ENCODE measurements around the gene CCL7. TPM values are rescaled to one million over a fixed set of nuclear protein-coding genes. Genes with fewer than 3 reads are reported as not detected.
A peak's percentile ranks its signal among the peaks of the same experiment; 100 is the strongest.

CCL7 gene
- total and polyA plus RNA-seq, 2 of the 4 experiments (the other 2 are of a cell fraction), result 0.18 to 0.58 TPM

DNA sequence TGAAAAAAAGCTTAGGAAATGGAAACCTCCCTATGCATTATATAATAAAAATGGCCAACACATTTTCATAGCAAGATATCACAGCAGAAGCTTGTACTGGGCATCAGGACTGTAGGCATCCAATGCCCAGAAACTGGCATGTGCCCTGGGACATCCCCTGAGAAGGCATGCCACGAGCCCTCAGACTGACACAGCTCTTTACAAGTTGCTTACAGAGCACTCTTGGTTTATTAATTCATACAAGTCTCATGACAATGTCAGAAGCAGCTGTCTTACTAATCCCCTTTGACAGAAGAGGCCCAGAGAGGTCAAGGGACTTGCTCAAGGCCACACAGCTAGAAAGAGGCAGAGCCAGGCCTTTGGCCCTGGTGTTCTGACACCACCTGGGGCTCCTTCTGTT is 20.5 kb upstream of the CCL7 start:
- TF ChIP-seq, protein P1, sequence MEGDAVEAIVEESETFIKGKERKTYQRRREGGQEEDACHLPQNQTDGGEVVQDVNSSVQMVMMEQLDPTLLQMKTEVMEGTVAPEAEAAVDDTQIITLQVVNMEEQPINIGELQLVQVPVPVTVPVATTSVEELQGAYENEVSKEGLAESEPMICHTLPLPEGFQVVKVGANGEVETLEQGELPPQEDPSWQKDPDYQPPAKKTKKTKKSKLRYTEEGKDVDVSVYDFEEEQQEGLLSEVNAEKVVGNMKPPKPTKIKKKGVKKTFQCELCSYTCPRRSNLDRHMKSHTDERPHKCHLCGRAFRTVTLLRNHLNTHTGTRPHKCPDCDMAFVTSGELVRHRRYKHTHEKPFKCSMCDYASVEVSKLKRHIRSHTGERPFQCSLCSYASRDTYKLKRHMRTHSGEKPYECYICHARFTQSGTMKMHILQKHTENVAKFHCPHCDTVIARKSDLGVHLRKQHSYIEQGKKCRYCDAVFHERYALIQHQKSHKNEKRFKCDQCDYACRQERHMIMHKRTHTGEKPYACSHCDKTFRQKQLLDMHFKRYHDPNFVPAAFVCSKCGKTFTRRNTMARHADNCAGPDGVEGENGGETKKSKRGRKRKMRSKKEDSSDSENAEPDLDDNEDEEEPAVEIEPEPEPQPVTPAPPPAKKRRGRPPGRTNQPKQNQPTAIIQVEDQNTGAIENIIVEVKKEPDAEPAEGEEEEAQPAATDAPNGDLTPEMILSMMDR (conservative IDR thresholded peaks at IDR 0.05; ENCODE audit: low read depth, low read length), result no peak
- TF ChIP-seq RAD21 (IDR thresholded peaks at IDR 0.05; ENCODE audit: low read length), result no peak
- no peak for TF ChIP-seq BHLHE40 (IDR thresholded peaks at IDR 0.05; ENCODE audit: low read depth, low read length)
- TF ChIP-seq POLR2A (IDR thresholded peaks at IDR 0.05; ENCODE audit: low read depth, low read length), result no peak
- TF ChIP-seq, protein P2, sequence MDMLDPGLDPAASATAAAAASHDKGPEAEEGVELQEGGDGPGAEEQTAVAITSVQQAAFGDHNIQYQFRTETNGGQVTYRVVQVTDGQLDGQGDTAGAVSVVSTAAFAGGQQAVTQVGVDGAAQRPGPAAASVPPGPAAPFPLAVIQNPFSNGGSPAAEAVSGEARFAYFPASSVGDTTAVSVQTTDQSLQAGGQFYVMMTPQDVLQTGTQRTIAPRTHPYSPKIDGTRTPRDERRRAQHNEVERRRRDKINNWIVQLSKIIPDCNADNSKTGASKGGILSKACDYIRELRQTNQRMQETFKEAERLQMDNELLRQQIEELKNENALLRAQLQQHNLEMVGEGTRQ (IDR thresholded peaks at IDR 0.05; ENCODE audit: low read depth, low read length), result no peak
- no peak for TF ChIP-seq MXI1 (IDR thresholded peaks at IDR 0.05; ENCODE audit: borderline replicate concordance, low read depth, low read length)
- no peak for TF ChIP-seq RCOR1 (IDR thresholded peaks at IDR 0.05; ENCODE audit: insufficient replicate concordance, low read length)
- in situ Hi-C loops (cut with MboI; ENCODE audit: low sequenced_read_pairs), result loop anchor here (5.0 kb wide), 1 partner anchor 58 kb away; no protein-coding TSS in a partner anchor
- H2AK9ac ChIP-seq (replicated peaks; ENCODE audit: low read depth, low read length, poor library complexity), result no peak overlapping the region
- no peak overlapping the region for H3K14ac ChIP-seq (replicated peaks; ENCODE audit: low read depth, low read length)
- DNase-seq (no peak), ATAC-seq (ENCODE audit: low read depth) (no peak)
- H2AFZ ChIP-seq (replicated peaks; ENCODE audit: low read length, poor library complexity), result no peak overlapping the region
- ChIA-PET POLR2A (ENCODE audit: unreplicated experiment) (no interaction called here), CTCF (interaction anchor here (0.8 to 1.4 kb wide), 2 partner anchors 57 to 78 kb away, joined by 3 read pairs; no protein-coding TSS in a partner anchor)
- H3K4me2 ChIP-seq (ENCODE audit: low read depth, low read length), result no peak overlapping the region
- H3K27me3 ChIP-seq (ENCODE audit: control insufficient read depth, insufficient read depth, low read length), result no peaks in the 10 kb centered on the region
- no TSS peak for BruUV-seq (replicated peaks)
- no peak overlapping the region for H3K4me3 ChIP-seq (ENCODE audit: insufficient read depth, low read depth, low read length)
- H3K23ac ChIP-seq (ENCODE audit: low read depth, low read length), result no peak overlapping the region; the same call in 1 of the 2 replicates
- no peaks in the 10 kb centered on the region for H3K36me3 ChIP-seq (ENCODE audit: control insufficient read depth, insufficient read depth, low read length)
- no peaks in the 10 kb centered on the region for H4K20me1 ChIP-seq (ENCODE audit: insufficient read depth, low read length)
- peak overlapping the region; percentile 77 for H2BK5ac ChIP-seq (ENCODE audit: low read depth, low read length, poor library complexity, severe bottlenecking)
- peak overlapping the region; percentile 80 for H4K5ac ChIP-seq (ENCODE audit: low read depth, low read length)
- H3K4me1 ChIP-seq (ENCODE audit: control insufficient read depth, insufficient read depth, low read length), result peaks cover 48% of the 10 kb centered on the region
- H3K9me1 ChIP-seq (ENCODE audit: insufficient read depth, low read length), result peaks cover 27% of the 10 kb centered on the region
- no peak overlapping the region for H3K9ac ChIP-seq (ENCODE audit: low read depth, low read length)
- H2BK15ac ChIP-seq (ENCODE audit: low read depth, low read length), result peak overlapping the region; percentile 91; the same call in 2 of the 3 replicates
- dilution Hi-C loops (cut with HindIII; ENCODE audit: low sequenced_read_pairs, unreplicated experiment), result no loop called here
- peak overlapping the region; percentile 77 for H3K4ac ChIP-seq (ENCODE audit: low read depth, low read length)
- peak overlapping the region; percentile 63 for H2AK5ac ChIP-seq (ENCODE audit: low read depth, low read length)
- intact Hi-C loops (cut with micrococcal nuclease), result no loop called here
- H3K18ac ChIP-seq (ENCODE audit: low read depth, low read length), result peak overlapping the region; percentile 86
- H4K8ac ChIP-seq (ENCODE audit: low read depth in 2 of 2, low read length in 2 of 2), result peak overlapping the region; percentile 55 to 96; a peak in 3 of 4 replicates
- H3K56ac ChIP-seq (ENCODE audit: extremely low read depth, insufficient read depth, low read length), result no peak overlapping the region
- H3K79me1 ChIP-seq (ENCODE audit: low read depth in 1 of 2, low read length in 2 of 2), result no peaks in the 10 kb centered on the region
- peak overlapping the region; percentile 94 for H2BK120ac ChIP-seq (ENCODE audit: low read depth, low read length)
- H3K9me3 ChIP-seq (ENCODE audit: control insufficient read depth, insufficient read depth, low read length), result no peaks in the 10 kb centered on the region
- 80% methylated on average over 1 of the region's 1 CpG; no CpG with 5 or more reads in 1 of the 2 experiments for WGBS, 2 experiments (ENCODE audit: extremely low coverage in 2 of 2, insufficient read length in 1 of 2)
- peak overlapping the region; percentile 83; the same call in 1 of the 2 replicates for H3K27ac ChIP-seq (ENCODE audit: insufficient read depth, low read length)
- H2BK20ac ChIP-seq (ENCODE audit: low read depth, low read length), result peak overlapping the region; percentile 73
- H4K91ac ChIP-seq (ENCODE audit: insufficient read depth, low read depth, low read length), result peak overlapping the region; percentile 95
